ENCODE measurements around the gene NEDD9. TPM values are rescaled to one million over a fixed set of nuclear protein-coding genes. Genes with fewer than 3 reads are reported as not detected.

The NEDD9 gene
- total and polyA plus RNA-seq, 10 of the 15 experiments (the other 5 are each of a cell fraction or from before 2014, with no cell fraction given), result 4.9 to 92.6 (median 14.6) TPM

DNA sequence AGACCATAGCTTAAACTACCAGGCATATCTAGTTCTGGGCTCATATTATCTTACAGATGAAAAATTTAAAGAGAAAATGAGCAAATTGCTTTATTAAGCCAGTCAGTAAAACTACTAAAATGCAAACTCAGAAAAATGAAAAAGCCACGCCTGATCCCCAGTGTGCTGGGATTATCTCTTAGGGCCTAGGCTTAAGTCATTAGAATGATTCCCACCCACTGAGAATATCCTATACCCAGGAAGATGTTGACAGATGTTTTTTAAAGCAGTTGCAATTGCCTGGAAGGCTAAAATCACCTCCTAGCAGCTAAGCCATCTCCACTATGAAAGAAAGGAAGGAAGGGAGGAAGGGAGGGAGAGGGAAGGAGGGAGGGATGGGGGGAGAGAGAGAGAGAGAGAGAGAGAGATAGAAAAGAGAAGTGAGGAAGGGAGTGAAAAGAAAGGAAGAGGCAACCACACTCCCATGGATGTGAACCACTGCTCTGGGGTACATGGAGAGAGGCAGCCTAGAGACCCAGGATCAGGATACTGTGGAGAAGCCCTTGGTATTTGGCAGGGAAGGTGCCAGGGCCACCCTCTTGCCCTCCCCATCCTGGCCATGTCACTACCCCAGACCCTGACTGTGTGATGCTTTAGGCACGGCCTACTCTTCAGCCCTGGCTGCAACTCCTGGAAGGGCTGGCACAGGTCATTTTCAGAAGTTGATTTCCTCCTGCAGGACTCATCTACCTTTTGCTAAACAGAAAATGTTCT lies 21.9 kb downstream of the NEDD9 start:
- in situ Hi-C loops (cut with MboI), result no loop called here
- H2AFZ ChIP-seq (ENCODE audit: control insufficient read depth, low read depth, low read length), result no peak overlapping the region
- ChIA-PET CTCF (interaction anchor here (0.8 to 2.0 kb wide), 2 partner anchors 12 to 38 kb away, joined by 3 to 6 read pairs; no protein-coding TSS in a partner anchor), RAD21 (ENCODE audit: unreplicated experiment) (interaction anchor here (1.4 kb wide), 1 partner anchor 20 kb away, joined by 3 read pairs; no protein-coding TSS in a partner anchor), SMC1A (ENCODE audit: uncharacterized antibody, unreplicated experiment) (interaction anchor here (0.8 to 1.5 kb wide), 5 partner anchors 12 to 285 kb away, joined by 3 to 6 read pairs (median 3); no protein-coding TSS in a partner anchor), POLR2A (no interaction called here)
- DNase-seq (ENCODE audit: low read depth, low spot score) (no peak), ATAC-seq (no peak), FAIRE-seq (no peak)
- peaks cover 2% of the 10 kb centered on the region for H3K79me2 ChIP-seq (ENCODE audit: control insufficient read depth, insufficient read depth, low read length)
- peaks cover 10 to 36% of the 10 kb centered on the region in 2 experiments for H3K36me3 ChIP-seq (ENCODE audit: control insufficient read depth in 2 of 2, insufficient read depth in 2 of 2, low read length in 1 of 2)
- 95% methylated on average over 2 of the region's 2 CpGs for WGBS (ENCODE audit: insufficient coverage, insufficient replicate concordance, low lambda C conversion rate, missing lambda C conversion rate)
- no peak overlapping the region for H3K4me2 ChIP-seq (ENCODE audit: control insufficient read depth, insufficient read depth)
- 0 out of 2 replicates have a peak, but pooled peaks cover 3% of the 10 kb centered on the region for H3K4me1 ChIP-seq (ENCODE audit: control insufficient read depth, insufficient read depth, low read length)
- no peaks in the 10 kb centered on the region for H4K20me1 ChIP-seq (ENCODE audit: control insufficient read depth, insufficient read depth)
- no peak overlapping the region for H3K9ac ChIP-seq (ENCODE audit: control insufficient read depth, insufficient read depth, low read length)
- H3K4me3 ChIP-seq, result no peak overlapping the region
- BruUV-seq (replicated peaks), result no TSS peak
- intact Hi-C loops (cut with micrococcal nuclease; ENCODE audit: unreplicated experiment), result no loop called here
- no peaks in the 10 kb centered on the region for H3K27me3 ChIP-seq (replicated peaks in 1 of 2; ENCODE audit: control insufficient read depth in 2 of 2, insufficient read depth in 2 of 2, low read length in 1 of 2)
- no peaks in the 10 kb centered on the region for H3K9me3 ChIP-seq (replicated peaks; ENCODE audit: control insufficient read depth, insufficient read depth, low read length)
- no peak for TF ChIP-seq ZNF384 (IDR thresholded peaks at IDR 0.05; ENCODE audit: borderline replicate concordance, low read depth, low read length)
- no peak for TF ChIP-seq ZZZ3 (IDR thresholded peaks at IDR 0.05; ENCODE audit: control insufficient read depth, insufficient read length, low read depth)
- no peak for TF ChIP-seq HDAC6 (IDR thresholded peaks at IDR 0.05; ENCODE audit: unreplicated experiment)
- no peak for TF ChIP-seq CHD1 (IDR thresholded peaks at IDR 0.05; ENCODE audit: low read depth, low read length)
- no peak for TF ChIP-seq BRCA1 (IDR thresholded peaks at IDR 0.05; ENCODE audit: low read depth, low read length)
- no peak for TF ChIP-seq NR2C1 (IDR thresholded peaks at IDR 0.05)
- H3K27ac ChIP-seq (ENCODE audit: control insufficient read depth, insufficient read depth), result no peak overlapping the region

- RAD21 ChIA-PET (ENCODE audit: unreplicated experiment), result interaction anchor here (1.4 kb wide), 1 partner anchor 20 kb away, joined by 3 read pairs; no protein-coding TSS in a partner anchor
- Histone ChIP-seq H3K4me1 (ENCODE audit: control insufficient read depth, insufficient read depth, low read length) (0 out of 2 replicates have a peak, but pooled peaks cover 3% of the 10 kb centered on the region), H4K20me1 (ENCODE audit: control insufficient read depth, insufficient read depth) (no peaks in the 10 kb centered on the region), H3K27me3 (replicated peaks in 1 of 2; ENCODE audit: control insufficient read depth in 2 of 2, insufficient read depth in 2 of 2, low read length in 1 of 2) (no peaks in the 10 kb centered on the region), H3K4me2 (ENCODE audit: control insufficient read depth, insufficient read depth) (no peak overlapping the region), H3K4me3 (no peak overlapping the region), H3K27ac (ENCODE audit: control insufficient read depth, insufficient read depth) (no peak overlapping the region), H3K79me2 (ENCODE audit: control insufficient read depth, insufficient read depth, low read length) (peaks cover 2% of the 10 kb centered on the region), H2AFZ (ENCODE audit: control insufficient read depth, low read depth, low read length) (no peak overlapping the region), H3K9me3 (replicated peaks; ENCODE audit: control insufficient read depth, insufficient read depth, low read length) (no peaks in the 10 kb centered on the region), H3K36me3 (ENCODE audit: control insufficient read depth in 2 of 2, insufficient read depth in 2 of 2, low read length in 1 of 2) (peaks cover 10 to 36% of the 10 kb centered on the region in 2 experiments), H3K9ac (ENCODE audit: control insufficient read depth, insufficient read depth, low read length) (no peak overlapping the region)
- SMC1A ChIA-PET (ENCODE audit: uncharacterized antibody, unreplicated experiment), result interaction anchor here (0.8 to 1.5 kb wide), 4 partner anchors 11 to 172 kb away, joined by 3 to 6 read pairs (median 3); no protein-coding TSS in a partner anchor
- POLR2A ChIA-PET, result no interaction called here
- in situ Hi-C loops (cut with MboI), result no loop called here
- no peak for DNase-seq (ENCODE audit: low read depth, low spot score)
- BruUV-seq (replicated peaks), result no TSS peak
- intact Hi-C loops (cut with micrococcal nuclease; ENCODE audit: unreplicated experiment), result no loop called here
- CTCF ChIA-PET, result interaction anchor here (2.0 kb wide), 1 partner anchor 13 kb away, joined by 6 read pairs; no protein-coding TSS in a partner anchor
- no peak for FAIRE-seq
- no peak for ATAC-seq
- 71% methylated on average over 1 of the region's 1 CpG for WGBS (ENCODE audit: insufficient coverage, insufficient replicate concordance, low lambda C conversion rate, missing lambda C conversion rate)
- TF ChIP-seq FOXM1 (IDR thresholded peaks at IDR 0.05; ENCODE audit: low read depth, low read length), result no peak
- TF ChIP-seq TAF1 (IDR thresholded peaks at IDR 0.05; ENCODE audit: borderline replicate concordance, low read depth, low read length), result no peak
- TF ChIP-seq, protein P1, sequence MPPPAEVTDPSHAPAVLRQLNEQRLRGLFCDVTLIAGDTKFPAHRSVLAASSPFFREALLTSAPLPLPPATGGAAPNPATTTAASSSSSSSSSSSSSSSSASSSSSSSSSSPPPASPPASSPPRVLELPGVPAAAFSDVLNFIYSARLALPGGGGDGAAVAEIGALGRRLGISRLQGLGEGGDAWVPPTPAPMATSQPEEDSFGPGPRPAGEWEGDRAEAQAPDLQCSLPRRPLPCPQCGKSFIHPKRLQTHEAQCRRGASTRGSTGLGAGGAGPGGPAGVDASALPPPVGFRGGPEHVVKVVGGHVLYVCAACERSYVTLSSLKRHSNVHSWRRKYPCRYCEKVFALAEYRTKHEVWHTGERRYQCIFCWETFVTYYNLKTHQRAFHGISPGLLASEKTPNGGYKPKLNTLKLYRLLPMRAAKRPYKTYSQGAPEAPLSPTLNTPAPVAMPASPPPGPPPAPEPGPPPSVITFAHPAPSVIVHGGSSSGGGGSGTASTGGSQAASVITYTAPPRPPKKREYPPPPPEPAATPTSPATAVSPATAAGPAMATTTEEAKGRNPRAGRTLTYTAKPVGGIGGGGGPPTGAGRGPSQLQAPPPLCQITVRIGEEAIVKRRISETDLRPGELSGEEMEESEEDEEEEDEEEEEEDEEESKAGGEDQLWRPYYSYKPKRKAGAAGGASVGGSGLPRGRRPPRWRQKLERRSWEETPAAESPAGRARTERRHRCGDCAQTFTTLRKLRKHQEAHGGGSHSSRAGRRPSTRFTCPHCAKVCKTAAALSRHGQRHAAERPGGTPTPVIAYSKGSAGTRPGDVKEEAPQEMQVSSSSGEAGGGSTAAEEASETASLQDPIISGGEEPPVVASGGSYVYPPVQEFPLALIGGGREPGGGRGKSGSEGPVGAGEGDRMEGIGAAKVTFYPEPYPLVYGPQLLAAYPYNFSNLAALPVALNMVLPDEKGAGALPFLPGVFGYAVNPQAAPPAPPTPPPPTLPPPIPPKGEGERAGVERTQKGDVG (CRISPR knock-in tag; IDR thresholded peaks at IDR 0.05), result no peak
- TF ChIP-seq, protein P2, sequence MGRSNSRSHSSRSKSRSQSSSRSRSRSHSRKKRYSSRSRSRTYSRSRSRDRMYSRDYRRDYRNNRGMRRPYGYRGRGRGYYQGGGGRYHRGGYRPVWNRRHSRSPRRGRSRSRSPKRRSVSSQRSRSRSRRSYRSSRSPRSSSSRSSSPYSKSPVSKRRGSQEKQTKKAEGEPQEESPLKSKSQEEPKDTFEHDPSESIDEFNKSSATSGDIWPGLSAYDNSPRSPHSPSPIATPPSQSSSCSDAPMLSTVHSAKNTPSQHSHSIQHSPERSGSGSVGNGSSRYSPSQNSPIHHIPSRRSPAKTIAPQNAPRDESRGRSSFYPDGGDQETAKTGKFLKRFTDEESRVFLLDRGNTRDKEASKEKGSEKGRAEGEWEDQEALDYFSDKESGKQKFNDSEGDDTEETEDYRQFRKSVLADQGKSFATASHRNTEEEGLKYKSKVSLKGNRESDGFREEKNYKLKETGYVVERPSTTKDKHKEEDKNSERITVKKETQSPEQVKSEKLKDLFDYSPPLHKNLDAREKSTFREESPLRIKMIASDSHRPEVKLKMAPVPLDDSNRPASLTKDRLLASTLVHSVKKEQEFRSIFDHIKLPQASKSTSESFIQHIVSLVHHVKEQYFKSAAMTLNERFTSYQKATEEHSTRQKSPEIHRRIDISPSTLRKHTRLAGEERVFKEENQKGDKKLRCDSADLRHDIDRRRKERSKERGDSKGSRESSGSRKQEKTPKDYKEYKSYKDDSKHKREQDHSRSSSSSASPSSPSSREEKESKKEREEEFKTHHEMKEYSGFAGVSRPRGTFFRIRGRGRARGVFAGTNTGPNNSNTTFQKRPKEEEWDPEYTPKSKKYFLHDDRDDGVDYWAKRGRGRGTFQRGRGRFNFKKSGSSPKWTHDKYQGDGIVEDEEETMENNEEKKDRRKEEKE (IDR thresholded peaks at IDR 0.05), result no peak
Observed at GRCh38 chr6:11209906-11210305, 22.6 kb downstream of the NEDD9 start.

Data from GM12878 (cell line).